AG10803 (cell line): ENCODE data around the gene IP6K3.
A peak's percentile ranks its signal among the peaks of the same experiment; 100 is the strongest.

ENCODE experiments used
- DNase-seq: peaks from one replicate; pipeline ENCODE4 v3.0.0; 2010; ENCODE audit warnings: low read depth
- H3K4me3 ChIP-seq: 2 replicates; pipeline ENCODE4 v1.5.1; 2011; ENCODE audit warnings: mild to moderate bottlenecking, low read length, control low read depth
- TF ChIP-seq, protein P1 (sequence below): conservative IDR thresholded peaks from 2 replicates; pipeline ENCODE4 v1.5.1; 2011; ENCODE audit warnings: mild to moderate bottlenecking, low read length, control low read depth, inconsistent platforms

Gene IP6K3

DNA sequence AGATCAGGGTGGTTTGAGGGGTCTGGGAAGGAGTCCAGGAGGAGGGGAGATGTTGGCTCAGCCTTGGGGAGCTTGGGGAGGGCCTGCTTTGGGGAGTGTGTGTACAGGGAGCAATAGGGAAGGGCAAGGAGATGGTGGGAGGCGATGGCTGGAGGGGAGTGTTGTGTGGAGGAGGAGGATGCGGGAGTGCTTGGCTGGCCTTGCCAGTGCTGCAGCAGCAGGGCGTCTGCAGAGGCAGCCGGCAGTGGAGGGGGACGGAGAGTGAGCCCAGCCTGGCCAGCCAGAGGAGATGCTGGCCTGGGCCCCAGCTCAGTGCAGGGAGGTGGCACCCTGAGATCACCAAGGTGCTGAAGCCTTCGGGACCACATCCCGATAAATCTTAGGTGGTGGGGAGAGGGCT, 3.9 kb downstream of the IP6K3 start:
- DNase-seq, result no peak
- TF ChIP-seq, protein P1, sequence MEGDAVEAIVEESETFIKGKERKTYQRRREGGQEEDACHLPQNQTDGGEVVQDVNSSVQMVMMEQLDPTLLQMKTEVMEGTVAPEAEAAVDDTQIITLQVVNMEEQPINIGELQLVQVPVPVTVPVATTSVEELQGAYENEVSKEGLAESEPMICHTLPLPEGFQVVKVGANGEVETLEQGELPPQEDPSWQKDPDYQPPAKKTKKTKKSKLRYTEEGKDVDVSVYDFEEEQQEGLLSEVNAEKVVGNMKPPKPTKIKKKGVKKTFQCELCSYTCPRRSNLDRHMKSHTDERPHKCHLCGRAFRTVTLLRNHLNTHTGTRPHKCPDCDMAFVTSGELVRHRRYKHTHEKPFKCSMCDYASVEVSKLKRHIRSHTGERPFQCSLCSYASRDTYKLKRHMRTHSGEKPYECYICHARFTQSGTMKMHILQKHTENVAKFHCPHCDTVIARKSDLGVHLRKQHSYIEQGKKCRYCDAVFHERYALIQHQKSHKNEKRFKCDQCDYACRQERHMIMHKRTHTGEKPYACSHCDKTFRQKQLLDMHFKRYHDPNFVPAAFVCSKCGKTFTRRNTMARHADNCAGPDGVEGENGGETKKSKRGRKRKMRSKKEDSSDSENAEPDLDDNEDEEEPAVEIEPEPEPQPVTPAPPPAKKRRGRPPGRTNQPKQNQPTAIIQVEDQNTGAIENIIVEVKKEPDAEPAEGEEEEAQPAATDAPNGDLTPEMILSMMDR, result no peak
- H3K4me3 ChIP-seq, result no peak overlapping the region

DNA sequence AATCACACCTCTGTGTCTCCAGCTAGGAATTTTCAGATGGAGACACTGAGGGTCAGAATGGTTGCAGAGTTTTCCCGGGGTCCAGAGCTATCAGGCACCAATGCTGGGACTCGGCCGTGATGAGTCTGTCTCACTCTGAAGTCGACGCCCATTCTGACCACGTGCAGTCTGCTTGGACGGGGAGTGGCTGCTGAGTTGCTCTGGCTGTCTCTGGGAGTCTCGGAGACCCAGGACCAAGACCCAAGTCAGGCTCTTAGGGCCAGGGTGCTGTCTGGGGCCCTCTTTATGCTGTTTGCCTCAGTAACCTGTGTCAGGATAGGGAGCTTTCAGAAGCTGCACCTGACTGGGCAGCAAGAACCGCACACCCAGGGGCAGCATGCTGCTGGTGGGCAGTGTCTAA, 4.6 kb downstream of the IP6K3 start:
- no peak for DNase-seq
- TF ChIP-seq, protein P1, result no peak
- H3K4me3 ChIP-seq, result no peak overlapping the region

DNA sequence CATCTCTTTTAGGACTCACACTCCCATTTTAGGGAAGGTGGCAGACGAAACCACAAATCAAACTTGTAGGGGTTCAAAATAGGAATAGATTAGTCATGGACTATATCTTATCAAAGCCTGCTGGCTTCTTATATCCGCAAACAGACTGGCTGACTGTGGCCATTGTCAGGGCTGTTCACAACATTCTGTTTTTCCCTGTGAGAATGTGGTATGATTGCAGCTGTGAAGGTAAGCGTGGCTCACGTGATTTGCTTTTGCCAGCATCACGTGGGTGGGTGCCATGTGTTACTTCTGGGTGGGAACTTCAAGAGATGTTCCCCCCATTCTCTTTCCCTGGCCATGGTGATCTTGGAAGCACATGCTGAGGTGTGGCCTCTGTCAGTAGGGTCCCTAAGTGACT, 5.9 kb downstream of the IP6K3 start:
- TF ChIP-seq, protein P1, result no peak
- DNase-seq, result no peak

DNA sequence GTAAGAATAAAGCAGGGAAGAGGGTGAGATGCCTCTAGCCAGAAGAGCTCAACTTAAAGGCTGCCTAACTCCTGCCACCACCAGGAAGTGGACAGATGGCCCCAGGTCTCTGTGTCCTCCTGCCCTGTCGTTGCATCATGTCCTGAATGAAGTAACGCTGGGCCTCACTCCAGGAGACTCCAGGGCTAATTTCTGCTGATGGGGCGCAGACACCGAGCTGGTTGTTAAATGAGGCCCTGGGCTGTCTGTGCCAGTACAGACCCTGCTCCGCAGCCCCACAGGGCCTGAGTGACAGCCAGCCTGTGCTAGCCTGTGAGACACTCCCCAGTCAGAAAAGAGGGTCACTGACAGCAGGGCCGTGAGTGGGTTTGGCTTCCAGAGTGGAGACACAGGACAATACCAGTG, 6.5 kb downstream of the IP6K3 start:
- no peak overlapping the region for H3K4me3 ChIP-seq
- TF ChIP-seq, protein P1, result no peak
- DNase-seq, result peak; percentile 49

More for the DNA sequence above, 5.9 kb downstream of the IP6K3 start:
- no peak overlapping the region for H3K4me3 ChIP-seq

DNA sequence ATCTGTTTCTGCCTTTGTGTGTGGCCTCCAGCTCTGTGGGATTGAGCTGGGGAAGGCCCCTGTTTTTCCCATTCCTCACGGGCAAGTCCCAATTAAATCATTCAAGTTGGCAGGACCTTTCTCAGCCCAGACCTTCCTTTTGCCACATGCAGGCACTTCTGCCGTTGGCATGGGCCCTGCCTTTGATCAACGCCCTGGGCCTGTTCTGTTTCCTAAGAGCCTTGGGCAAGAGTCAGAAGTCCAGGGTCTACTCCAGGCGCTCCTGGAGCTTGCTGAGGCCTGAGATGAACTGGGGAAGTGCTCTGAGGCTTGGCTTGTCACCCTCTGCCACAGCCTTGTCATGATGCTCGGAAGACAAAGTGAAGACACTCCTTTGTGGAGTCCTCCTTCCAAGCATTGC, 7.1 kb downstream of the IP6K3 start:
- no peak for DNase-seq
- TF ChIP-seq, protein P1, result no peak

DNA sequence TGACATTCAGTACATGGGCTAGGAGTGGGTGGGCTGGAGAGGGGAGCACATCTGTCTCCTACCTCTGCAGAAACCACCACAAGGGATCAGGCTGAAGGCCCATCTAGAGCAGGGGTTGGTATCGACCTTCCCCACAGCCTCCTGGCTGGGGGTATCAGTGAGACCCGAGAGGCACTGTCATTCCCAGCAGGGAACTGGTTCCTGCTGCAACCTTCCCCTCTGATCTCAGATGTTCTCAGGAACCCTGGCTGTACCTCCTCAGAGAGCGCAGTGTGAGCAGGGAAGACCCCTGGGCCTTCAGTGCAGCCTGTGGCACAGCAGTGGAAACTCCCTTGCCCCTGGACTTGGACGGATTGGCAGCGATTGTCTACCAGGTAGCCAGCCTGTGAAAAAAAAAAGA, 7.8 kb downstream of the IP6K3 start:
- TF ChIP-seq, protein P1, result no peak
- H3K4me3 ChIP-seq, result no peak overlapping the region
- DNase-seq, result no peak

More for the DNA sequence above, 7.1 kb downstream of the IP6K3 start:
- no peak overlapping the region for H3K4me3 ChIP-seq

DNA sequence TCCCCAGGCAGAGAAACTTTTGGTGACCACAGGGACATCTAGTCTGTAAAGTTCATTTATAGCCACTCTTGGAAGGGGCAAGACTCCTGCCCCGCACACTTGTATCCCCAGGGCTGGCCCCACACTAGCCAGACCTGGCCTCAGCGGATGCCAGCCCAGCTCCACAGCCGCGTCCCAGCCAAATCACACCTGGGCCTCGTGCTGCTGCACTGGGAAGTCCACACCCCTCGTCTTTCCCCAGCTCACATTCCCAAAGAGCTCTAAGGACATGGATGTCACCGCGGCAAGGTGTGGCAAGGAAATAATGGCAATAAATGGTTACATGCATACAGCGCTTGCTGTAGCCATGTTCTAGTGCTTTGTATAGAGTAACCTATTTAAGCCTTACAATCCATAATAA, 8.6 kb downstream of the IP6K3 start:
- DNase-seq, result no peak
- TF ChIP-seq, protein P1, result no peak
- H3K4me3 ChIP-seq, result no peak overlapping the region
